Transverse colon (tissue), 4 donors: ENCODE results near the gene POLR3F. TPM values are rescaled to one million over a fixed set of nuclear protein-coding genes. Genes with fewer than 3 reads are reported as not detected.

Experiments
- DNase-seq: peaks from one replicate; pipeline ENCODE4 v3.0.0-alpha.2; 2019
- H3K27ac ChIP-seq, 4 donors: fragments of 200-600 bp; sonication (generic); 2 replicates each; pipeline ENCODE4 v1.5.1; 2016 to 2018; ENCODE audit warnings: inconsistent platforms in 4 of 4
- H3K27me3 ChIP-seq: fragments of 200-600 bp; sonication (generic); 2 replicates; pipeline ENCODE4 v1.5.1; 2017; ENCODE audit warnings: inconsistent platforms
- H3K36me3 ChIP-seq, 4 donors: fragments of 200-600 bp; sonication (generic); 2 replicates each; pipeline ENCODE4 v1.5.1; 2017 to 2019; ENCODE audit warnings: inconsistent platforms in 4 of 4
- H3K4me1 ChIP-seq, 4 donors: fragments of 200-600 bp; sonication (generic); 2 replicates each; pipeline ENCODE4 v1.5.1; 2017 to 2020; ENCODE audit warnings: inconsistent platforms in 4 of 4
- H3K4me3 ChIP-seq, 4 donors: fragments of 200-600 bp; sonication (generic); 1 replicate in 1 of 4; 2 replicates in 3 of 4; pipeline versions ENCODE4 v1.5.1 to v1.6.1; 2017 to 2019; ENCODE audit warnings: inconsistent platforms in 4 of 4
- H3K9me3 ChIP-seq, 2 donors: fragments of 200-600 bp; sonication (generic); 2 replicates each; pipeline ENCODE4 v1.5.1; 2017 to 2019; ENCODE audit warnings: inconsistent platforms in 2 of 2
- CTCF ChIP-seq, 5 experiments: fragments of 200-600 bp in 3 of 5; fragments of 450-650 bp in 2 of 5; sonication (generic) in 3 of 5; IDR thresholded peaks; 1 replicate in 2 of 5; 2 replicates in 3 of 5; pipeline ENCODE4 v1.5.1; 2016 to 2017; ENCODE audit warnings: antibody characterized with exemption in 5 of 5, inconsistent platforms in 3 of 5, mild to moderate bottlenecking in 2 of 5, moderate library complexity in 1 of 5
- EP300 ChIP-seq: sonication (generic); formaldehyde crosslinking; IDR thresholded peaks from one replicate; pipeline ENCODE4 v1.6.1; 2017; ENCODE audit warnings: antibody characterized with exemption, low read depth
- POLR2A ChIP-seq: fragments of 450-650 bp; IDR thresholded peaks from one replicate; pipeline ENCODE4 v1.6.1; 2016; ENCODE audit warnings: antibody characterized with exemption, mild to moderate bottlenecking, moderate library complexity
- POLR2AphosphoS5 ChIP-seq, 3 donors: sonication (generic); formaldehyde crosslinking; IDR thresholded peaks; one replicate each; pipeline ENCODE4 v1.6.1; 2016; ENCODE audit warnings: antibody characterized with exemption in 3 of 3
- WGBS, 2 donors: methylation state at CpG; one replicate each; pipeline ENCODE4 v1.1.5; 2018; ENCODE audit warnings: low coverage in 1 of 2; 5-methylcytosine and 5-hydroxymethylcytosine counted together
- in situ Hi-C, 4 donors: fragments of 200-750 bp; cut with MboI; loops; one replicate each; pipeline versions ENCODE4 v1.15.0 to v1.15.1; 2017; ENCODE audit warnings: low sequenced_read_pairs in 3 of 4, low pct_ligation_motif_present in 1 of 4, low pct_unique_long_range_greater_than_20kb in 1 of 4
- intact Hi-C: fragments of 100-400 bp; cut with DNase I; formaldehyde crosslinking; loops from one replicate; pipeline ENCODE4 v1.15.1; 2023; ENCODE audit warnings: low total_unique reads
- total RNA-seq, 4 donors: library from RNA; depleted of rRNA; stranded (reverse); fragments of >200 nt; gene quantifications; one replicate each; pipeline ENCODE4 v1.1.0, GENCODE V29; 2016

POLR3F gene
- total RNA-seq, 4 donors from 2014 or later = 1.9 to 37.2 (median 6.3) TPM

GRCh38 chr20:18507218-18508191 lies 40.3 kb downstream of the POLR3F start, which contains the start of gene SEC23B:
Gene SEC23B, plus strand, starts transcription at chr20:18507940. Its CDS starts 2,896 bp downstream, at chr20:18510836.
- Histone ChIP-seq H3K9me3 (no peaks in the 10 kb centered on the region), H3K27me3 (peaks cover 9% of the 10 kb centered on the region), H3K4me3 (peak within 1 kb of the TSS; percentile 53 to 85 (median 80)), H3K36me3 (peaks cover 0 to 18% (median 3%) of the 10 kb centered on the region in 4 donors), H3K27ac (peak within 1 kb of the TSS; percentile 94 to 98 (median 96)), H3K4me1 (peaks cover 0 to 31% (median 10%) of the 10 kb centered on the region in 4 donors)
- TF ChIP-seq CTCF (IDR thresholded peaks at IDR 0.05) = no peak
- TF ChIP-seq POLR2A = peak; percentile 87
- TF ChIP-seq POLR2AphosphoS5 (IDR thresholded peaks at IDR 0.05) = peak; percentile 85 to 92 (median 90)
- WGBS, 2 donors = 0% methylated on average over 13 to 68 of the region's 69 CpGs
- intact Hi-C loops (no loop called here), in situ Hi-C loops (no loop called here)
- DNase-seq = peak; percentile 99

GRCh38 chr20:18511571-18511970 lies 44.4 kb downstream of the POLR3F start:
- 82 to 93% methylated on average over 1 of the region's 1 CpG for WGBS, 2 donors
- Histone ChIP-seq H3K4me1 (peaks cover 0 to 31% (median 10%) of the 10 kb centered on the region in 4 donors), H3K9me3 (no peaks in the 10 kb centered on the region), H3K27ac (no peak overlapping the region), H3K4me3 (no peak overlapping the region), H3K27me3 (no peaks in the 10 kb centered on the region), H3K36me3 (peaks cover 0 to 48% (median 11%) of the 10 kb centered on the region in 4 donors)
- DNase-seq = no peak
- in situ Hi-C loops = no loop called here
- no peak for TF ChIP-seq EP300
- TF ChIP-seq CTCF (IDR thresholded peaks at IDR 0.05) = no peak
- TF ChIP-seq POLR2A = no peak
- no peak for TF ChIP-seq POLR2AphosphoS5 (IDR thresholded peaks at IDR 0.05)
- intact Hi-C loops = no loop called here

GRCh38 chr20:18513208-18513607 lies 46.0 kb downstream of the POLR3F start:
- H3K4me1 ChIP-seq = peaks cover 0 to 25% (median 7%) of the 10 kb centered on the region in 4 donors
- intact Hi-C loops (no loop called here), in situ Hi-C loops (no loop called here)
- peaks cover 0 to 54% (median 11%) of the 10 kb centered on the region in 4 donors for H3K36me3 ChIP-seq
- no peak overlapping the region for H3K4me3 ChIP-seq
- H3K27me3 ChIP-seq = no peaks in the 10 kb centered on the region
- H3K27ac ChIP-seq = no peak overlapping the region
- 82 to 83% methylated on average over 7 of the region's 7 CpGs for WGBS, 2 donors
- no peak for TF ChIP-seq POLR2AphosphoS5 (IDR thresholded peaks at IDR 0.05)
- no peak for TF ChIP-seq POLR2A
- no peaks in the 10 kb centered on the region for H3K9me3 ChIP-seq
- no peak for DNase-seq

GRCh38 chr20:18514127-18514526 lies 46.9 kb downstream of the POLR3F start:
- no peak for DNase-seq
- peaks cover 0 to 15% (median under 1%) of the 10 kb centered on the region in 4 donors for H3K4me1 ChIP-seq
- no peak overlapping the region for H3K27ac ChIP-seq
- no peak for TF ChIP-seq CTCF (IDR thresholded peaks at IDR 0.05)
- no peak for TF ChIP-seq POLR2A
- no peak for TF ChIP-seq POLR2AphosphoS5 (IDR thresholded peaks at IDR 0.05)
- TF ChIP-seq EP300 = no peak
- in situ Hi-C loops = no loop called here
- no peaks in the 10 kb centered on the region for H3K27me3 ChIP-seq
- intact Hi-C loops = no loop called here
- no peaks in the 10 kb centered on the region for H3K9me3 ChIP-seq
- peaks cover 0 to 54% (median 11%) of the 10 kb centered on the region in 4 donors for H3K36me3 ChIP-seq
- H3K4me3 ChIP-seq = no peak overlapping the region
- WGBS, 2 donors = 80 to 95% methylated on average over 1 to 5 of the region's 5 CpGs
